Adipose tissue (tissue), 3 donors: ENCODE data around the gene NFXL1. TPM values are rescaled to one million over a fixed set of nuclear protein-coding genes. Genes with fewer than 3 reads are reported as not detected.
"Not testable (repeated sequence)": the region's sequence is repeated elsewhere in the genome, so short reads cannot be mapped to it uniquely, and the experiment has no call there.

Experiments used
- H3K27ac ChIP-seq: one replicate; pipeline ENCODE4 v1.5.1; 2013; ENCODE audit warnings: low read depth, low read length
- WGBS, 3 donors: extraction: QIAGEN DNeasy Blood & Tissue Kit; methylation state at CpG; one replicate each; pipeline ENCODE4 v1.1.7; 2013; 5-methylcytosine and 5-hydroxymethylcytosine counted together
- polyA plus RNA-seq, 3 donors: library from polyadenylated mRNA; stranded (reverse); fragments of 200-250 nt; gene quantifications; one replicate each; pipeline ENCODE4 v1.2.3, GENCODE V29; 2013
- donor health status: healthy with polysubstance abuse.
- donor health status: Bipolar disorder and iron deficiency.
- donor health status: healthy.

Gene NFXL1
- polyA plus RNA-seq = 1 to 10 TPM; 2.5 to 7.0 (median 5.2) TPM

- 0 to 1% (median 0%) methylated on average over 51 to 55 of the region's 55 CpGs for WGBS, 3 donors
- no peak within 1 kb of the TSS for H3K27ac ChIP-seq
Measured at GRCh38 chr4:47914220-47914925, at the start of gene NFXL1. NFXL1 (minus strand) TSS chr4:47914583; CDS start chr4:47914203, 380 bp downstream.

- H3K27ac ChIP-seq = no peak overlapping the region
- 75 to 80% (median 78%) methylated on average over 6 of the region's 6 CpGs for WGBS, 3 donors
Measured at GRCh38 chr4:47954677-47955076, 40.3 kb upstream of the NFXL1 start.

- 68 to 77% (median 71%) methylated on average over 10 of the region's 10 CpGs for WGBS, 3 donors
- no peak overlapping the region for H3K27ac ChIP-seq
Measured at GRCh38 chr4:47954245-47954644, 39.9 kb upstream of the NFXL1 start.

GRCh38 chr4:47945930-47946726 is 31.7 kb upstream of the NFXL1 start:
- no peak overlapping the region for H3K27ac ChIP-seq
- 88 to 93% (median 91%) methylated on average over 5 of the region's 5 CpGs for WGBS, 3 donors

GRCh38 chr4:47942081-47942819 is 27.9 kb upstream of the NFXL1 start:
- H3K27ac ChIP-seq = no peak overlapping the region
- WGBS, 3 donors = 74 to 84% (median 76%) methylated on average over 10 of the region's 10 CpGs

- H3K27ac ChIP-seq = no peak overlapping the region
- 63 to 88% (median 84%) methylated on average over 5 of the region's 5 CpGs for WGBS, 3 donors
Measured at GRCh38 chr4:47939456-47939855, 25.1 kb upstream of the NFXL1 start.

- no peak overlapping the region for H3K27ac ChIP-seq
- WGBS, 3 donors = 90 to 91% (median 91%) methylated on average over 6 of the region's 6 CpGs
Measured at GRCh38 chr4:47936336-47936735, 22.0 kb upstream of the NFXL1 start.

- H3K27ac ChIP-seq = no peak overlapping the region
- WGBS, 3 donors = 1 to 3% (median 2%) methylated on average over 4 of the region's 4 CpGs
Measured at GRCh38 chr4:47933840-47934239, 19.5 kb upstream of the NFXL1 start.

GRCh38 chr4:47930971-47931804 is 16.8 kb upstream of the NFXL1 start:
- 31 to 34% (median 31%) methylated on average over 2 of the region's 2 CpGs for WGBS, 3 donors
- H3K27ac ChIP-seq = no peak overlapping the region

- no peak overlapping the region for H3K27ac ChIP-seq
- 59 to 71% (median 62%) methylated on average over 4 of the region's 4 CpGs for WGBS, 3 donors
Measured at GRCh38 chr4:47929682-47930201, 15.4 kb upstream of the NFXL1 start.

GRCh38 chr4:47926667-47927258 is 12.4 kb upstream of the NFXL1 start:
- no peak overlapping the region for H3K27ac ChIP-seq

GRCh38 chr4:47923261-47923608 is 8.9 kb upstream of the NFXL1 start:
- WGBS, 3 donors = 47 to 83% (median 48%) methylated on average over 7 to 8 of the region's 8 CpGs
- not testable (repeated sequence) for H3K27ac ChIP-seq

More at GRCh38 chr4:47926667-47927258, 12.4 kb upstream of the NFXL1 start:
- 6 to 11% (median 11%) methylated on average over 15 of the region's 15 CpGs for WGBS, 3 donors

- H3K27ac ChIP-seq = not testable (repeated sequence)
- WGBS, 3 donors = 62 to 69% (median 69%) methylated on average over 17 of the region's 17 CpGs
Measured at GRCh38 chr4:47922436-47923260, 8.3 kb upstream of the NFXL1 start.

GRCh38 chr4:47917163-47917562 is 2.8 kb upstream of the NFXL1 start:
- not testable (repeated sequence) for H3K27ac ChIP-seq
- WGBS, 3 donors = 93 to 100% (median 97%) methylated on average over 1 of the region's 1 CpG

- WGBS, 3 donors = 37 to 43% (median 42%) methylated on average over 3 of the region's 3 CpGs
- no peak overlapping the region for H3K27ac ChIP-seq
Measured at GRCh38 chr4:47915378-47915777, 995 bp upstream of the NFXL1 start.

GRCh38 chr4:47914926-47915237 is 499 bp upstream of the NFXL1 start:
- WGBS, 3 donors = 0 to 2% (median 1%) methylated on average over 6 of the region's 6 CpGs

GRCh38 chr4:47913861-47914219 is 543 bp downstream of the NFXL1 start:
- 0 to 1% (median 0%) methylated on average over 28 to 29 of the region's 29 CpGs for WGBS, 3 donors
- H3K27ac ChIP-seq = no peak overlapping the region

More at GRCh38 chr4:47914926-47915237, 499 bp upstream of the NFXL1 start:
- no peak overlapping the region for H3K27ac ChIP-seq
